Measurements from ENCODE around the gene SEMA3F. TPM values are rescaled to one million over a fixed set of nuclear protein-coding genes. Genes with fewer than 3 reads are reported as not detected.

SEMA3F gene
- total and polyA plus RNA-seq, 2 experiments from 2014 or later: 13.9 to 15.5 TPM

- no peaks in the 10 kb centered on the region for H3K27me3 ChIP-seq
- H3K9me2 ChIP-seq (replicated peaks; ENCODE audit: insufficient read depth): no peaks in the 10 kb centered on the region
- H3K79me2 ChIP-seq: peaks cover 6% of the 10 kb centered on the region
- H3K36me3 ChIP-seq (replicated peaks; ENCODE audit: insufficient read depth, low read depth): peaks cover 14% of the 10 kb centered on the region
- no peak for TF ChIP-seq EZH2phosphoT487 (IDR thresholded peaks at IDR 0.05; ENCODE audit: low read depth, severe bottlenecking, unreplicated experiment)
- TF ChIP-seq CTCF (IDR thresholded peaks at IDR 0.05; ENCODE audit: poor library complexity): no peak
- no peak for TF ChIP-seq EZH2 (IDR thresholded peaks at IDR 0.05; ENCODE audit: borderline replicate concordance)
- H3K27ac ChIP-seq: no peak overlapping the region
- H3K4me3 ChIP-seq: no peak overlapping the region
- DNase-seq (ENCODE audit: low spot score): no peak
- H3K4me2 ChIP-seq: no peak overlapping the region
- H3K4me1 ChIP-seq (ENCODE audit: insufficient read depth): peaks cover 3% of the 10 kb centered on the region
- 92% methylated on average over 8 of the region's 8 CpGs for WGBS (ENCODE audit: low lambda C conversion rate, missing lambda C conversion rate)
- no peaks in the 10 kb centered on the region for H3K9me3 ChIP-seq (ENCODE audit: low read depth)
- H4K20me1 ChIP-seq (ENCODE audit: insufficient read depth, poor library complexity, severe bottlenecking): peaks cover 47% of the 10 kb centered on the region
- no peak overlapping the region for H2AFZ ChIP-seq
These were observed 38.0 kb upstream of the SEMA3F start for GRCh38 chr3:50117120-50117519.

DNA sequence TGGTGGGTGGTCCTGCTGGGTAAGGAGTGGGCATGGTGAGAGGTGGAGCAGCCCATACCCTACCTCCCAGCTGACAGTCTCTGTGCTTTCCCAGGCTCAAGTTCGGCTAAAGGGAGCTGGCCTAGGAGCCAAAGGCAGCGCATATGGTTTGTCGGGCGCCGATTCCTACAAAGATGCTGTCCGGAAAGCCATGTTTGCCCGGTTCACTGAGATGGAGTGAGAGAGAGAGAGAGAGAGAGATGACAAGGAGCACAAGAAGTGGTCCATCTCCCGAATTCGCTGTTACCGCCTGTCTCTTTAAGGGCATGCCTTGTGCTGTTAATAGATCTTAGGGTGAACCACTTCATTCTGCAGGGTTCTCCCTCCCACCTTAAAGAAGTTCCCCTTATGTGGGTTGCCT, 36.9 kb upstream of the SEMA3F start:
- Histone ChIP-seq H3K27me3 (no peaks in the 10 kb centered on the region), H3K27ac (no peak overlapping the region), H3K4me3 (no peak overlapping the region), H3K4me2 (no peak overlapping the region), H3K79me2 (peaks cover 3% of the 10 kb centered on the region), H3K9me3 (ENCODE audit: low read depth) (no peaks in the 10 kb centered on the region), H4K20me1 (ENCODE audit: insufficient read depth, poor library complexity, severe bottlenecking) (peaks cover 39% of the 10 kb centered on the region), H3K4me1 (ENCODE audit: insufficient read depth) (peaks cover 10% of the 10 kb centered on the region), H3K36me3 (replicated peaks; ENCODE audit: insufficient read depth, low read depth) (peaks cover 11% of the 10 kb centered on the region), H2AFZ (no peak overlapping the region), H3K9me2 (replicated peaks; ENCODE audit: insufficient read depth) (no peaks in the 10 kb centered on the region)
- DNase-seq (ENCODE audit: low spot score): no peak
- no peak for TF ChIP-seq CTCF (IDR thresholded peaks at IDR 0.05; ENCODE audit: poor library complexity)
- no peak for TF ChIP-seq EZH2 (IDR thresholded peaks at IDR 0.05; ENCODE audit: borderline replicate concordance)
- no peak for TF ChIP-seq EZH2phosphoT487 (IDR thresholded peaks at IDR 0.05; ENCODE audit: low read depth, severe bottlenecking, unreplicated experiment)
- 95% methylated on average over 10 of the region's 10 CpGs for WGBS (ENCODE audit: low lambda C conversion rate, missing lambda C conversion rate)

DNA sequence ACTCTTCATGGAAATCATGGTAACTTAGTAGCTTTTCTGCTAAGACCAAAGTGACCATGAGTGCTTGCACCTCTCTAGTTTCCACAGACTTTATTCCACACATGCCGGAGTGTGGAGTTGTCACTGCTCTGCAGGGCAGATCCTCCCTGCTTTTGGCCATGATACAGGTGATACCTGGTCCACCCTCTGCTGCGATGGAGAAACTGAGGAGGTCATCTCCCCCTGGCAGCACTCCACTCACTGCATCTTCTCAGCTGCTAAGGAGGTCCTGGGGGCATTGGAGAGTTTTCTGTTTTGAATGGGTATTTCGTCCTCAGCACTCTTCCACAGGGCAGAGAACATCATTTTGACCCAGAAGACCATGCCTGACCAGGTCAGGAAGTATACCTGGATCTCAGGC, 35.3 kb upstream of the SEMA3F start:
- Histone ChIP-seq H4K20me1 (ENCODE audit: insufficient read depth, poor library complexity, severe bottlenecking) (peaks cover 34% of the 10 kb centered on the region), H3K79me2 (no peaks in the 10 kb centered on the region), H3K4me3 (no peak overlapping the region), H3K9me2 (replicated peaks; ENCODE audit: insufficient read depth) (no peaks in the 10 kb centered on the region), H3K36me3 (replicated peaks; ENCODE audit: insufficient read depth, low read depth) (peaks cover 7% of the 10 kb centered on the region), H3K27ac (no peak overlapping the region), H3K4me2 (no peak overlapping the region), H3K27me3 (no peaks in the 10 kb centered on the region), H2AFZ (no peak overlapping the region), H3K9me3 (ENCODE audit: low read depth) (no peaks in the 10 kb centered on the region), H3K4me1 (ENCODE audit: insufficient read depth) (peaks cover 25% of the 10 kb centered on the region)
- WGBS (ENCODE audit: low lambda C conversion rate, missing lambda C conversion rate): 98% methylated on average over 3 of the region's 3 CpGs
- no peak for TF ChIP-seq CTCF (IDR thresholded peaks at IDR 0.05; ENCODE audit: poor library complexity)
- no peak for TF ChIP-seq EZH2 (IDR thresholded peaks at IDR 0.05; ENCODE audit: borderline replicate concordance)
- TF ChIP-seq EZH2phosphoT487 (IDR thresholded peaks at IDR 0.05; ENCODE audit: low read depth, severe bottlenecking, unreplicated experiment): no peak
- DNase-seq (ENCODE audit: low spot score): no peak
